K562 (cell line): Measurements from ENCODE around the gene PTPN13. TPM values are rescaled to one million over a fixed set of nuclear protein-coding genes. Genes with fewer than 3 reads are reported as not detected.

Experiments used
- ATAC-seq: fragments of 200-7000 bp; cut with Tn5 transposase; 3 replicates; pipeline ENCODE4 v1.9.1; 2020; ENCODE audit warnings: moderate library complexity
- BruUV-seq: library from RNA; stranded (reverse); fragments of 400-500 nt; replicated peaks from 2 replicates; lab custom pipeline; 2021; lab: Mats Ljungman, UMichigan
- CTCF ChIA-PET: fragments of 300-600 bp; formaldehyde crosslinking; extraction: SDS; loops from one replicate; lab custom pipeline; 2021; ENCODE audit warnings: low intra/inter-chr PET ratio; lab: Yijun Ruan, JAX
- POLR2A ChIA-PET: fragments of 300-600, 350-650 bp; sonication (Branson Sonifier 250); formaldehyde crosslinking; extraction: SDS; loops from one replicate; lab custom pipeline; 2021; ENCODE audit warnings: antibody characterized with exemption, inconsistent platforms; lab: Yijun Ruan, JAX
- DNase-seq, 4 experiments: peaks; one replicate each; pipeline versions ENCODE4 v3.0.0 to v3.0.0-alpha.2; 2011 to 2018; ENCODE audit warnings: low spot score in 3 of 4, mixed read lengths in 3 of 4; ENCODE audit errors: extremely low read depth in 1 of 4
- FAIRE-seq: peaks from 2 replicates; lab custom pipeline; 2011; peaks lifted over from hg19 to GRCh38; lab: Jason Lieb, UNC
- H2AFZ ChIP-seq: 2 replicates; pipeline ENCODE4 v1.6.0; 2011; ENCODE audit warnings: low read depth, low read length, control low read depth, inconsistent platforms
- H3K27ac ChIP-seq: fragments of 200-600 bp; 3 replicates; pipeline ENCODE4 v1.8.0; 2011; ENCODE audit warnings: low read depth, mild to moderate bottlenecking, control low read depth, inconsistent platforms, low read length, moderate library complexity, mixed read lengths; ENCODE audit errors: extremely low read depth
- H3K27me3 ChIP-seq, 2 experiments: fragments of 300-600 bp in 1 of 2; 2 replicates in 1 of 2; 3 replicates in 1 of 2; pipeline versions ENCODE4 v1.6.0 to v1.8.0; 2011; ENCODE audit warnings: inconsistent platforms in 2 of 2, low read length in 2 of 2, mild to moderate bottlenecking in 1 of 2, mixed read lengths in 1 of 2, moderate library complexity in 1 of 2; ENCODE audit not compliant: control insufficient read depth in 2 of 2, insufficient read depth in 2 of 2
- H3K36me3 ChIP-seq: fragments of 300-600 bp; 3 replicates; pipeline ENCODE4 v1.8.0; 2011; ENCODE audit warnings: mild to moderate bottlenecking, low read length, inconsistent platforms; ENCODE audit not compliant: control insufficient read depth, insufficient read depth
- H3K4me1 ChIP-seq, 2 experiments: fragments of 200-600 bp in 1 of 2; replicated peaks in 1 of 2; 2 replicates in 1 of 2; 3 replicates in 1 of 2; pipeline versions ENCODE4 v1.5.1 to v1.8.0; 2011; ENCODE audit warnings: inconsistent platforms in 2 of 2, low read length in 2 of 2, mild to moderate bottlenecking in 1 of 2, mixed read lengths in 1 of 2, moderate library complexity in 1 of 2; ENCODE audit not compliant: control insufficient read depth in 2 of 2, insufficient read depth in 2 of 2
- H3K4me2 ChIP-seq: 2 replicates; pipeline ENCODE4 v1.6.1; 2011; ENCODE audit warnings: low read length, control low read depth, inconsistent platforms, mixed read lengths; ENCODE audit not compliant: insufficient read depth
- H3K4me3 ChIP-seq: fragments of 200-600 bp; sonication (generic), shearing (Covaris generic); 2 replicates; pipeline ENCODE4 v1.5.1; 2016; ENCODE audit warnings: control low read depth, inconsistent platforms
- H3K79me2 ChIP-seq: fragments of 200-600 bp; 3 replicates; pipeline ENCODE4 v1.8.0; 2011; ENCODE audit warnings: low read length, inconsistent platforms; ENCODE audit not compliant: control insufficient read depth, insufficient read depth
- H3K9ac ChIP-seq, 2 experiments: 2 replicates each; pipeline versions ENCODE4 v1.6.0 to v1.6.1; 2011; ENCODE audit warnings: low read depth in 2 of 2, low read length in 2 of 2, control low read depth in 1 of 2, inconsistent platforms in 1 of 2, mild to moderate bottlenecking in 1 of 2, mixed read lengths in 1 of 2; ENCODE audit not compliant: insufficient read depth in 1 of 2
- H3K9me1 ChIP-seq: one replicate; pipeline ENCODE4 v1.6.0; 2011; ENCODE audit warnings: inconsistent platforms, mild to moderate bottlenecking, low read length, moderate library complexity; ENCODE audit not compliant: control insufficient read depth, insufficient read depth
- H3K9me3 ChIP-seq: replicated peaks from 2 replicates; pipeline ENCODE4 v1.5.1; 2011; ENCODE audit warnings: low read depth, low read length, inconsistent platforms; ENCODE audit not compliant: control insufficient read depth, insufficient read depth
- H4K20me1 ChIP-seq: replicated peaks from 2 replicates; pipeline ENCODE4 v1.6.1; 2011; ENCODE audit warnings: low read length, inconsistent platforms, mixed read lengths; ENCODE audit not compliant: control insufficient read depth, insufficient read depth
- CHCHD3 ChIP-seq: fragments of 250-450 bp; sonication (Bioruptor Pico); IDR thresholded peaks from 2 replicates; pipeline ENCODE4 v2.1.2; 2022; ENCODE audit warnings: mild to moderate bottlenecking
- EHMT2 ChIP-seq: fragments of 450-650 bp; IDR thresholded peaks from 2 replicates; pipeline ENCODE4 v1.6.1; 2018; ENCODE audit warnings: antibody characterized with exemption
- GTF2A2 ChIP-seq: IDR thresholded peaks from 2 replicates; pipeline ENCODE4 v1.6.1; 2016; ENCODE audit warnings: mild to moderate bottlenecking, missing genetic modification characterization, missing compliant biosample characterization
- KDM1A ChIP-seq, 2 experiments: fragments of 450-650 bp; IDR thresholded peaks; 2 replicates each; pipeline ENCODE4 v1.6.1; 2016; ENCODE audit warnings: mild to moderate bottlenecking in 2 of 2
- MTF1 ChIP-seq: fragments of 250-450 bp; sonication (Bioruptor Pico); IDR thresholded peaks from 2 replicates; pipeline ENCODE4 v1.9.0; 2021; ENCODE audit warnings: moderate library complexity, mild to moderate bottlenecking, inconsistent platforms, borderline replicate concordance
- MYC ChIP-seq, 2 experiments: fragments of 250-450 bp in 1 of 2; sonication (Bioruptor Pico) in 1 of 2; IDR thresholded peaks; 2 replicates each; pipeline versions ENCODE4 v1.5.1 to v1.6.1; 2012 to 2021; ENCODE audit warnings: low read depth in 2 of 2, borderline replicate concordance in 1 of 2, improper control_type of control experiment in 1 of 2, low read length in 1 of 2, mild to moderate bottlenecking in 1 of 2, moderate library complexity in 1 of 2
- PCBP2 ChIP-seq: fragments of 200-400 bp; formaldehyde crosslinking; IDR thresholded peaks from 2 replicates; pipeline ENCODE4 v1.6.1; 2018; ENCODE audit warnings: low read length, low read depth, mild to moderate bottlenecking, moderate library complexity; ENCODE audit not compliant: poor library complexity, severe bottlenecking
- SMAD3 ChIP-seq: fragments of 450-650 bp; formaldehyde crosslinking; conservative IDR thresholded peaks from 2 replicates; pipeline ENCODE4 v1.4.0; 2020; ENCODE audit warnings: mild to moderate bottlenecking
- TOE1 ChIP-seq, 2 experiments: fragments of 450-650 bp in 1 of 2; sonication (generic) in 1 of 2; formaldehyde crosslinking in 1 of 2; IDR thresholded peaks; 2 replicates each; pipeline versions ENCODE4 v1.7.1 to v1.8.0; 2016 to 2022; ENCODE audit warnings: borderline replicate concordance in 2 of 2, mild to moderate bottlenecking in 2 of 2, antibody characterized with exemption in 1 of 2, inconsistent platforms in 1 of 2, low read depth in 1 of 2, missing genetic modification reagents in 1 of 2, moderate library complexity in 1 of 2
- TRIM28 ChIP-seq: fragments of 450-650 bp; IDR thresholded peaks from 2 replicates; pipeline ENCODE4 v1.6.1; 2017
- ZC3H11A ChIP-seq: IDR thresholded peaks from 2 replicates; pipeline ENCODE4 v1.6.1; 2012; ENCODE audit warnings: low read depth, low read length, improper control_type of control experiment
- ZNF354B ChIP-seq: fragments of 250-450 bp; sonication (Bioruptor Pico); IDR thresholded peaks from 2 replicates; pipeline ENCODE4 v1.4.0; 2020
- WGBS: fragments of 100-300 bp; shearing (Covaris generic); methylation state at CpG from one replicate; pipeline ENCODE4 v1.1.6; 2016; ENCODE audit warnings: low coverage, mixed read lengths; ENCODE audit not compliant: insufficient coverage; ENCODE audit errors: missing lambda C conversion rate; 5-methylcytosine and 5-hydroxymethylcytosine counted together
- in situ Hi-C: fragments of 300-500 bp; cut with MboI; formaldehyde crosslinking; loops from 4 replicates; pipeline ENCODE4 v1.15.0; 2018; ENCODE audit warnings: inconsistent platforms, mixed read lengths
- intact Hi-C: fragments of 100-400 bp; cut with micrococcal nuclease; formaldehyde crosslinking; loops from 2 replicates; pipeline ENCODE4 v1.14.2; 2022
- polyA plus RNA-seq, 8 experiments: library from polyadenylated mRNA; depleted of rRNA in 4 of 8; stranded (reverse) in 5 of 8; unstranded in 3 of 8; fragments of >200 nt; fragmentation: Nextera tagmentation in 2 of 8; fragmentation: Illumina TruSeq in 1 of 8; extraction: Ambion mirVana in 2 of 8; extraction: Trizol in 1 of 8; gene quantifications; 2 replicates each; pipeline versions ENCODE4 v1.2.1 to v1.2.3, GENCODE V29; 2011 to 2014; ENCODE audit warnings: inconsistent platforms in 1 of 8, missing spikeins in 1 of 8
- total RNA-seq, 7 experiments: library from RNA; depleted of rRNA in 6 of 7; stranded (reverse); fragments of >200 nt in 6 of 7; fragmentation: Illumina TruSeq in 2 of 7; extraction: Trizol in 2 of 7; gene quantifications; 2 replicates each; pipeline versions ENCODE4 v1.2.1 to v1.2.3, GENCODE V29; 2011 to 2021; ENCODE audit warnings: low replicate concordance in 1 of 7
- TF ChIP-seq, protein P1 (sequence below): fragments of 250-450 bp; sonication (Bioruptor Pico); IDR thresholded peaks from 2 replicates; pipeline ENCODE4 v1.8.0; 2022; ENCODE audit warnings: inconsistent platforms, mild to moderate bottlenecking, moderate library complexity, borderline replicate concordance
- TF ChIP-seq, protein P2 (sequence below): fragments of 200-800 bp; sonication (Bioruptor generic); IDR thresholded peaks from 2 replicates; pipeline ENCODE4 v1.6.1; 2016; ENCODE audit warnings: missing genetic modification characterization, missing compliant biosample characterization
- TF ChIP-seq, protein P3 (sequence below): fragments of 450-650 bp; IDR thresholded peaks from 2 replicates; pipeline ENCODE4 v1.6.1; 2014; ENCODE audit warnings: low read depth, mild to moderate bottlenecking, moderate library complexity, borderline replicate concordance

The PTPN13 gene
- total and polyA plus RNA-seq, 9 of the 15 experiments (the other 6 are each of a cell fraction or from before 2014, with no cell fraction given) = 0.33 TPM; not detected in 8

- FAIRE-seq (no peak), ATAC-seq (no peak), DNase-seq (no peak)
- Histone ChIP-seq H3K9me1 (no peaks in the 10 kb centered on the region), H3K36me3 (no peaks in the 10 kb centered on the region), H3K79me2 (no peaks in the 10 kb centered on the region), H4K20me1 (no peaks in the 10 kb centered on the region), H3K4me1 (no peaks in the 10 kb centered on the region), H3K9ac (no peak overlapping the region), H3K4me3 (no peak overlapping the region), H2AFZ (no peak overlapping the region), H3K27me3 (no peaks in the 10 kb centered on the region), H3K4me2 (no peak overlapping the region), H3K27ac (no peak overlapping the region), H3K9me3 (no peaks in the 10 kb centered on the region)
- ChIA-PET CTCF (no interaction called here), POLR2A (no interaction called here)
- intact Hi-C loops (no loop called here), in situ Hi-C loops (no loop called here)
- no TSS peak for BruUV-seq
- 2% methylated on average over 3 of the region's 3 CpGs for WGBS
- TF ChIP-seq, protein P1, sequence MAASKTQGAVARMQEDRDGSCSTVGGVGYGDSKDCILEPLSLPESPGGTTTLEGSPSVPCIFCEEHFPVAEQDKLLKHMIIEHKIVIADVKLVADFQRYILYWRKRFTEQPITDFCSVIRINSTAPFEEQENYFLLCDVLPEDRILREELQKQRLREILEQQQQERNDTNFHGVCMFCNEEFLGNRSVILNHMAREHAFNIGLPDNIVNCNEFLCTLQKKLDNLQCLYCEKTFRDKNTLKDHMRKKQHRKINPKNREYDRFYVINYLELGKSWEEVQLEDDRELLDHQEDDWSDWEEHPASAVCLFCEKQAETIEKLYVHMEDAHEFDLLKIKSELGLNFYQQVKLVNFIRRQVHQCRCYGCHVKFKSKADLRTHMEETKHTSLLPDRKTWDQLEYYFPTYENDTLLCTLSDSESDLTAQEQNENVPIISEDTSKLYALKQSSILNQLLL = no peak
- TF ChIP-seq, protein P2, sequence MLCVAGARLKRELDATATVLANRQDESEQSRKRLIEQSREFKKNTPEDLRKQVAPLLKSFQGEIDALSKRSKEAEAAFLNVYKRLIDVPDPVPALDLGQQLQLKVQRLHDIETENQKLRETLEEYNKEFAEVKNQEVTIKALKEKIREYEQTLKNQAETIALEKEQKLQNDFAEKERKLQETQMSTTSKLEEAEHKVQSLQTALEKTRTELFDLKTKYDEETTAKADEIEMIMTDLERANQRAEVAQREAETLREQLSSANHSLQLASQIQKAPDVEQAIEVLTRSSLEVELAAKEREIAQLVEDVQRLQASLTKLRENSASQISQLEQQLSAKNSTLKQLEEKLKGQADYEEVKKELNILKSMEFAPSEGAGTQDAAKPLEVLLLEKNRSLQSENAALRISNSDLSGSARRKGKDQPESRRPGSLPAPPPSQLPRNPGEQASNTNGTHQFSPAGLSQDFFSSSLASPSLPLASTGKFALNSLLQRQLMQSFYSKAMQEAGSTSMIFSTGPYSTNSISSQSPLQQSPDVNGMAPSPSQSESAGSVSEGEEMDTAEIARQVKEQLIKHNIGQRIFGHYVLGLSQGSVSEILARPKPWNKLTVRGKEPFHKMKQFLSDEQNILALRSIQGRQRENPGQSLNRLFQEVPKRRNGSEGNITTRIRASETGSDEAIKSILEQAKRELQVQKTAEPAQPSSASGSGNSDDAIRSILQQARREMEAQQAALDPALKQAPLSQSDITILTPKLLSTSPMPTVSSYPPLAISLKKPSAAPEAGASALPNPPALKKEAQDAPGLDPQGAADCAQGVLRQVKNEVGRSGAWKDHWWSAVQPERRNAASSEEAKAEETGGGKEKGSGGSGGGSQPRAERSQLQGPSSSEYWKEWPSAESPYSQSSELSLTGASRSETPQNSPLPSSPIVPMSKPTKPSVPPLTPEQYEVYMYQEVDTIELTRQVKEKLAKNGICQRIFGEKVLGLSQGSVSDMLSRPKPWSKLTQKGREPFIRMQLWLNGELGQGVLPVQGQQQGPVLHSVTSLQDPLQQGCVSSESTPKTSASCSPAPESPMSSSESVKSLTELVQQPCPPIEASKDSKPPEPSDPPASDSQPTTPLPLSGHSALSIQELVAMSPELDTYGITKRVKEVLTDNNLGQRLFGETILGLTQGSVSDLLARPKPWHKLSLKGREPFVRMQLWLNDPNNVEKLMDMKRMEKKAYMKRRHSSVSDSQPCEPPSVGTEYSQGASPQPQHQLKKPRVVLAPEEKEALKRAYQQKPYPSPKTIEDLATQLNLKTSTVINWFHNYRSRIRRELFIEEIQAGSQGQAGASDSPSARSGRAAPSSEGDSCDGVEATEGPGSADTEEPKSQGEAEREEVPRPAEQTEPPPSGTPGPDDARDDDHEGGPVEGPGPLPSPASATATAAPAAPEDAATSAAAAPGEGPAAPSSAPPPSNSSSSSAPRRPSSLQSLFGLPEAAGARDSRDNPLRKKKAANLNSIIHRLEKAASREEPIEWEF (CRISPR knock-in tag) = no peak
- TF ChIP-seq SMAD3 (CRISPR knock-in tag) (no peak), GTF2A2 (no peak), TRIM28 (no peak), KDM1A (IDR thresholded peaks at IDR 0.05) (no peak), CHCHD3 (no peak), MTF1 (CRISPR knock-in tag) (no peak), TOE1 (IDR thresholded peaks at IDR 0.05; ENCODE audit: borderline replicate concordance) (no peak), TOE1 (CRISPR knock-in tag; IDR thresholded peaks at IDR 0.05; ENCODE audit: borderline replicate concordance, low read depth) (no peak), ZNF354B (CRISPR knock-in tag) (no peak), ZC3H11A (no peak), EHMT2 (no peak), MYC (IDR thresholded peaks at IDR 0.05; ENCODE audit: low read depth, low read length) (no peak), MYC (CRISPR knock-in tag; IDR thresholded peaks at IDR 0.05; ENCODE audit: borderline replicate concordance, low read depth) (no peak), PCBP2 (no peak)
- TF ChIP-seq, protein P3, sequence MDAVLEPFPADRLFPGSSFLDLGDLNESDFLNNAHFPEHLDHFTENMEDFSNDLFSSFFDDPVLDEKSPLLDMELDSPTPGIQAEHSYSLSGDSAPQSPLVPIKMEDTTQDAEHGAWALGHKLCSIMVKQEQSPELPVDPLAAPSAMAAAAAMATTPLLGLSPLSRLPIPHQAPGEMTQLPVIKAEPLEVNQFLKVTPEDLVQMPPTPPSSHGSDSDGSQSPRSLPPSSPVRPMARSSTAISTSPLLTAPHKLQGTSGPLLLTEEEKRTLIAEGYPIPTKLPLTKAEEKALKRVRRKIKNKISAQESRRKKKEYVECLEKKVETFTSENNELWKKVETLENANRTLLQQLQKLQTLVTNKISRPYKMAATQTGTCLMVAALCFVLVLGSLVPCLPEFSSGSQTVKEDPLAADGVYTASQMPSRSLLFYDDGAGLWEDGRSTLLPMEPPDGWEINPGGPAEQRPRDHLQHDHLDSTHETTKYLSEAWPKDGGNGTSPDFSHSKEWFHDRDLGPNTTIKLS = no peak
Measured at GRCh38 chr4:86718152-86718551, 124.0 kb downstream of the PTPN13 start.
